ENCODE measurements around the gene ACOX2.

DNA sequence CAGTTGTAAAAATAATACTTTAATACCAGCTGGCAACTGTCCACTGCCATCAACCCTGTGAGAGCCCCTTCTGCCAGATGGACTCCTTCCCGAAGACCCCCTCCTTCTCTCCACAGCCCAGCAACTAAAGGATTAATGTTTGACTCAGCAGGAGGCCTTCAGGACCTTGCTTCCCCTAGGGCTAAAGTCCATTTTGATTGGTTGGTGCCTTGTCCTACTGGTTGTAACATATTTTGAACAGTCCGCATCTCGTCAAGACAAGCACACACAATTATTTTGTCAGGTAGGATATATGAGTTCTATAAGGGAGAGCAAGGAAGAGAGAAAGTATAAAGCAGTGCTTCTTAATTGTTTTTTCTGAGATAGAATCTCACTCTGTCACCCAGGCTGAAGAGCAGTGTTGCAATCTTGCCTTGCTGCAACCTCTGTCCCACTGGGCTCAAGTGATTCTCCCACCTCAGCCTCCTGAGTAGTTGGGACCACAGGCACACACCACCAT is 18.6 kb downstream of the ACOX2 start:
- TF ChIP-seq PHF8 (conservative IDR thresholded peaks at IDR 0.05; ENCODE audit: low read depth, low read length) = no peak
- no peak for TF ChIP-seq CTCF (IDR thresholded peaks at IDR 0.05; ENCODE audit: control extremely low read depth in 1 of 3, insufficient read depth in 1 of 3, low read depth in 1 of 3, low read length in 3 of 3)
- TF ChIP-seq EZH2 (IDR thresholded peaks at IDR 0.05; ENCODE audit: low read depth, low read length, severe bottlenecking) = no peak
- TF ChIP-seq SUZ12 (IDR thresholded peaks at IDR 0.05; ENCODE audit: low read length) = no peak
- no peak for TF ChIP-seq EP300 (IDR thresholded peaks at IDR 0.05; ENCODE audit: borderline replicate concordance in 1 of 2, low read depth in 2 of 2, low read length in 2 of 2)
- no peak for TF ChIP-seq SP1 (IDR thresholded peaks at IDR 0.05; ENCODE audit: low read depth, low read length)
- no peak for TF ChIP-seq SP2 (IDR thresholded peaks at IDR 0.05; ENCODE audit: low read length)
- no peak for TF ChIP-seq POLR2AphosphoS5 (IDR thresholded peaks at IDR 0.05; ENCODE audit: low read depth, low read length)
- TF ChIP-seq POLR2A (IDR thresholded peaks at IDR 0.05; ENCODE audit: control extremely low read depth in 1 of 2, low read depth in 2 of 2, low read length in 2 of 2) = no peak
- TF ChIP-seq EGR1 (IDR thresholded peaks at IDR 0.05; ENCODE audit: borderline replicate concordance, low read depth, low read length) = no peak
- TF ChIP-seq USF2 (IDR thresholded peaks at IDR 0.05; ENCODE audit: low read length) = no peak

All from H1 (cell line).